Gastrocnemius medialis (tissue), 4 donors: Measurements from ENCODE around the gene CHL1.

ENCODE experiments used
- CTCF ChIP-seq, 5 experiments: fragments of 450-650 bp in 3 of 5; fragments of 200-600 bp in 2 of 5; sonication (generic) in 2 of 5; IDR thresholded peaks in 4 of 5; conservative IDR thresholded peaks in 1 of 5; 1 replicate in 4 of 5; 2 replicates in 1 of 5; pipeline ENCODE4 v1.5.1; 2016 to 2019; ENCODE audit warnings: antibody characterized with exemption in 5 of 5, mild to moderate bottlenecking in 3 of 5, moderate library complexity in 3 of 5
- POLR2A ChIP-seq, 2 donors: fragments of 450-650 bp; IDR thresholded peaks; one replicate each; pipeline ENCODE4 v1.6.1; 2017; ENCODE audit warnings: antibody characterized with exemption in 2 of 2, mild to moderate bottlenecking in 2 of 2, moderate library complexity in 2 of 2

GRCh38 chr3:332701-333100, 136.1 kb downstream of the CHL1 start:
- TF ChIP-seq POLR2A (IDR thresholded peaks at IDR 0.05): no peak
- no peak for TF ChIP-seq CTCF (IDR thresholded peaks at IDR 0.05 in 4 of 5, conservative IDR thresholded peaks at IDR 0.05 in 1 of 5)
